NB4 (cell line): ENCODE measurements around the gene CENPX.
A peak's percentile ranks its signal among the peaks of the same experiment; 100 is the strongest.

Experiments used
- DNase-seq: peaks from one replicate; pipeline ENCODE4 v3.0.0; 2010; ENCODE audit warnings: low read depth
- H3K4me3 ChIP-seq: one replicate; pipeline ENCODE4 v1.5.1; 2011; ENCODE audit warnings: mild to moderate bottlenecking, low read depth, low read length, moderate library complexity
- MAX ChIP-seq: IDR thresholded peaks from 2 replicates; pipeline ENCODE4 v1.6.1; 2011; ENCODE audit warnings: low read depth, low read length
- MYC ChIP-seq: IDR thresholded peaks from 2 replicates; pipeline ENCODE4 v1.6.1; 2011; ENCODE audit warnings: low read depth, low read length
- POLR2A ChIP-seq: IDR thresholded peaks from 2 replicates; pipeline ENCODE4 v1.6.1; 2011; ENCODE audit warnings: mild to moderate bottlenecking; ENCODE audit not compliant: insufficient read length; ENCODE audit errors: extremely low read depth
- TF ChIP-seq, protein P1 (sequence below): IDR thresholded peaks from one replicate; pipeline ENCODE4 v1.5.1; 2012; ENCODE audit warnings: low read depth, low read length

CENPX gene

GRCh38 chr17:82033359-82034085, 10.8 kb upstream of the CENPX start:
- TF ChIP-seq, protein P1, sequence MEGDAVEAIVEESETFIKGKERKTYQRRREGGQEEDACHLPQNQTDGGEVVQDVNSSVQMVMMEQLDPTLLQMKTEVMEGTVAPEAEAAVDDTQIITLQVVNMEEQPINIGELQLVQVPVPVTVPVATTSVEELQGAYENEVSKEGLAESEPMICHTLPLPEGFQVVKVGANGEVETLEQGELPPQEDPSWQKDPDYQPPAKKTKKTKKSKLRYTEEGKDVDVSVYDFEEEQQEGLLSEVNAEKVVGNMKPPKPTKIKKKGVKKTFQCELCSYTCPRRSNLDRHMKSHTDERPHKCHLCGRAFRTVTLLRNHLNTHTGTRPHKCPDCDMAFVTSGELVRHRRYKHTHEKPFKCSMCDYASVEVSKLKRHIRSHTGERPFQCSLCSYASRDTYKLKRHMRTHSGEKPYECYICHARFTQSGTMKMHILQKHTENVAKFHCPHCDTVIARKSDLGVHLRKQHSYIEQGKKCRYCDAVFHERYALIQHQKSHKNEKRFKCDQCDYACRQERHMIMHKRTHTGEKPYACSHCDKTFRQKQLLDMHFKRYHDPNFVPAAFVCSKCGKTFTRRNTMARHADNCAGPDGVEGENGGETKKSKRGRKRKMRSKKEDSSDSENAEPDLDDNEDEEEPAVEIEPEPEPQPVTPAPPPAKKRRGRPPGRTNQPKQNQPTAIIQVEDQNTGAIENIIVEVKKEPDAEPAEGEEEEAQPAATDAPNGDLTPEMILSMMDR = no peak
- no peak for TF ChIP-seq POLR2A
- no peak for TF ChIP-seq MAX
- TF ChIP-seq MYC = no peak
- no peak for DNase-seq
- H3K4me3 ChIP-seq = no peak overlapping the region

DNA sequence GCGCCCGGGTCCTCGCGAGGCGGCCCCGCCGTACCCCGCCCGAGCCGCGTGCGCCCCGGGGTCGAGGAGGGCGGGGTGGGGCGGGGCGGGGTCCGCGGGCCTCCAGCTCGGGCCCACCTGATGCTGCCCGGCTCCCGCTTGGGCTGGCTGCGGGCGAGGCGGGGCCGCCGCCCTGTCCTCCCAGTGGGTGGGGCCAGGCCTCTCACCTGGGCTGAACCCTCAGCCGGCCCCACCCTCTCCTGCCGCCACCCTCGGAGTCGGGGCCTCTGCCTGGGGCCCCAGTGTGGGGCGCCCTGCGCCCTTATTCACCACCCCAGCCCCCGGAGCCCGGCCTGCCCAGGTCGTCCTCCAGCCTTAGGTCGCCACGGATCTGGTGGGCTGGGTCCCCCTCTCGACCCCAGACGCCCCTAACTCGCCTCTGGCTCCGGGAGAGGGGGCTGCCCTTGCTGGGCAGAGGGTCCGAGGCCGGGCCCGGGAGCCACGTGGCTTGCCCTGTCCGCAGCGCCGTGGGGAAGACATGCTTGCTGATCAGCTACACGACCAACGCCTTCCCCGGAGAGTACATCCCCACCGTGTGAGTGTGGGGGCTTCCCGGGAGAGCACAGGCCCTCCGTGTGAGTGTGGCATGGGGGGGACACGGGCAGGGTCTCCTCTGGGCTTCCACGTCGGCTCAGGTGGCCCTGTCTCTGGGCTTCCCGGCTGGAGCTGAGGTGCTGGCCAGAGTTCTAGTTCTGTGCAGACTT, 9.4 kb upstream of the CENPX start:
- TF ChIP-seq MAX = peak; percentile 84
- TF ChIP-seq MYC = peak; percentile 54; the same call in 1 of the 2 replicates
- TF ChIP-seq POLR2A = no peak
- TF ChIP-seq, protein P1 = no peak
- peak overlapping the region; percentile 49 for H3K4me3 ChIP-seq
- peak; percentile 68 for DNase-seq

- DNase-seq = peak; percentile 65
- TF ChIP-seq, protein P1 = no peak
- TF ChIP-seq MYC (no peak), POLR2A (peak; percentile 38)
- peak within 1 kb of the TSS; percentile 49 for H3K4me3 ChIP-seq
Observed at GRCh38 chr17:82031303-82031884, 8.7 kb upstream of the CENPX start, which contains the start of gene RAC3. Gene RAC3, plus strand, starts transcription at chr17:82031678. Its CDS starts 84 bp downstream, at chr17:82031762.

DNA sequence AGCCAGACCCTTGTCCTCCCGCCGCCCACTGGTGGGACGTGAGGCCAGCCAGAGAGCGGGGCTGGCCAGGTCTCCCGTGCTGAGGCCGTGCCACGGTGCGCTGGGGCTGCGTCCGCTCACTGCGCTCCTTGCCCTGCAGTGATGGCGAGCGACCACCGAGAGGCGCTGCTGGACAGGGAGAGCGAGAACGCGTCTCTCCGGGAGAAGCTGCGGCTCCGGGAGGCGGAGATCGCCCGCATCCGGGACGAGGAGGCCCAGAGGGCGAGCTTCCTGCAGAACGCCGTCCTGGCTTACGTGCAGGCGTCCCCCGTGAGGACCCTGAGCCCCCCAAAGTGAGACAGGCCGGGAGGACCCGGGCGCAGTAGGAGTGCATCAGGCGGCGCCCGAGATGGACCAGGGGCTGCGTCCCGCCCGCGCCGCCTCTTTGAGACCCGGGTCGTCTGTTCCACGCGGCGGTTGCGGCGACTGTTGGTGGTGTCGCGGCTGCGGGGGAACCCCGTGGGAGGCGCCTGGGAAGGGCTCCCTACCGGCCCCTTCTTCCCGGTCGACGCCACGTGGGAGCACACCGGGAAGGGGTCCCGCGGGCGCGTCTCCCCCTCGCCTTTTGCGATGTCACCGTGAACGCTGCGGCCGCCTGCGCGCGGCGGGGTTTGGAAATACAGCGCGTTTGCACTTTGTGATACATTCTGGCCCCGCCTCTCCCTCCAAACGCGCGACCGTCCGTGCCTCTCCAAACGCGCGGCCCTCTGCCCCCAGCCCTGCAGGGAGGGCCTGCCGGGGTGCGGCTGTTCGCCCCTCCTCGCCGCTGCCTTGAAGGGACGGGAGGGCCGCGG, 8.0 kb upstream of the CENPX start:
- peak overlapping the region; percentile 42 for H3K4me3 ChIP-seq
- peak; percentile 90 for DNase-seq

DNA sequence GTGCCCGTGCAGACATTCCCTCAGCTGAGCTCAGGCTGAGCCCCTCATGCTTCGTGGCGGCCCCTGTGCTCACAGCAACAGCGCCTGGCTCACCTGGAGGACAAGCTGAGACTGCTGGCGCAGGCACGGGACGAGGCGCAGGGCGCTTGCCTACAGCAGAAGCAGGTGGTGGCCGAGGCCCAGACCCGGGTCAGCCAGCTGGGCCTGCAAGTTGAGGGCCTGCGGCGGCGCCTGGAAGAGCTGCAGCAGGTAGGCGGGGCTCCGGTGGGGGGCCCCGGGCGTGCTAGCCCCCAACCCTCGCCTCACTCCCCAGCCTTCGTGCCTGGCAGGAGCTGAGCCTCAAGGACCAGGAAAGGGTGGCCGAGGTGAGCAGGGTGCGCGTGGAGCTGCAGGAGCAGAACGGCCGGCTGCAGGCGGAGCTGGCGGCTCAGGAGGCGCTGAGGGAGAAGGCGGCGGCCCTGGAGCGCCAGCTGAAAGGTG, 7.4 kb upstream of the CENPX start:
- TF ChIP-seq MAX (no peak), POLR2A (no peak), MYC (no peak)
- TF ChIP-seq, protein P1 = no peak
- no peak for DNase-seq
- H3K4me3 ChIP-seq = no peak overlapping the region

More for the DNA sequence above, 8.0 kb upstream of the CENPX start:
- TF ChIP-seq MAX (peak; percentile 55; the same call in 1 of the 2 replicates), POLR2A (peak; percentile 35), MYC (peak; percentile 30)
- TF ChIP-seq, protein P1 = peak; percentile 32
